Colon (tissue), 2 donors: ENCODE data around the gene RPS24.
"Not testable (repeated sequence)": the region's sequence is repeated elsewhere in the genome, so short reads cannot be mapped to it uniquely, and the experiment has no call there.

ENCODE experiments used
- FAIRE-seq: peaks from 2 replicates; lab custom pipeline; 2012; peaks lifted over from hg19 to GRCh38; lab: Jason Lieb, UNC
- donor health status: control.
- donor health status: control.

Gene RPS24

DNA sequence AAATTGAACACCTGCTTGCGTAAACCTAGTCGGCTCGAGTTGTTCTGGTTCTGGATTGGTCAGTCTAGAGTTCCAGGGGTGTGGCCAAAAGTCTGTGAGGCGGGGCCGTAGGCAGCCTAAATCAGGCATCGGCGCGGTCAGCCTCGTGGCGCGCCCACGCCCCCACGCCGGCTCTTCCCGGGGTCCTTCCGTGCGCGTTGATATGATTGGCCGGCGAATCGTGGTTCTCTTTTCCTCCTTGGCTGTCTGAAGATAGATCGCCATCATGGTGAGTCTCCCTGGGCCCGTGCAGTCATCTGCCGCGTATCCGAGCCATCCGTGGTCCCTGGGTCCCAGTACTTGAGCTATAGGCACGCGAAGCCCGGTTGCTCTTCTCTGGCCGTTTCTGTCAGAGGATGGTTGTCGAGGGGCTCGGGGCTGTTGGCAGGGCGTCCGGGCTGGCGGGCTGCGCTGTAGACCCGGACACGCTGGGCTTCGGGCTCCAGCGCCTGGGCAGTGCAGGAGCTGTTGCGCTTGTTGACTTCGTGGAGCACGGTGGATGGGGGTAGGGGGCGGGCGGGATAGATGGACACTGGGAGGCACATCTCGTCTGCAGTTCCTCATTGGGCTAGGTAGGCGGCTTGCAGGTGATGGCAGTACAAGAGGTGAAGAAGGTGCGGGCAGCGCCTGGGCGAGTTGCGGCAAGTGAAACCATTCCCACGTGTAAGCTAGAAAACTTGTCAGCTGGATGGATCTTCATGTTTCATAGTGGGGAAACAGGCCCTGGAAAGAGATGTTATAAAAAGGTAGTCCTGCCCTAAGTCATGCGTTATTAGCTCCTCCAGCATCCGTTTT is at the start of gene RPS24:
TSS of gene RPS24 (plus strand) at position 227 of the 834 bp plus-strand sequence. CDS start at position 266, 39 bp downstream.
- no peak for FAIRE-seq

DNA sequence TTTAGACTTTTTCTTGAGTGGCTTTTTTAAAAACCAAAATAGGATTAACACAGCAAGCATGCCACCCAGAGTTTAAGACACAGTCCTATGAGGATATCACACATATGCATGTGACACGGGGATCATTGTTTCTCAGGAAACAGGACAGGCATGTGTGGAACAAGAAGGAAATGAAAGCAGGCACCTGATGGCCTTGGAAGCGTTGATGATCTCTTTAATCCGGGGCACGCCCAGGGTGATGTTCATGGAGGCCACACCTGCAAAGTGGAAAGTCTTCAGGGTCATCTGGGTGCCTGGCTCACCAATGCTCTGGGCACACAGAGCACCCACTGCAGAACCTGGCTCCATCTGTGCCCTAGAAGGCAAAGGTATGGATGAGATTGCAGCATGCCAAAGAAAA is 48.7 kb upstream of the RPS24 start:
- no peak for FAIRE-seq

DNA sequence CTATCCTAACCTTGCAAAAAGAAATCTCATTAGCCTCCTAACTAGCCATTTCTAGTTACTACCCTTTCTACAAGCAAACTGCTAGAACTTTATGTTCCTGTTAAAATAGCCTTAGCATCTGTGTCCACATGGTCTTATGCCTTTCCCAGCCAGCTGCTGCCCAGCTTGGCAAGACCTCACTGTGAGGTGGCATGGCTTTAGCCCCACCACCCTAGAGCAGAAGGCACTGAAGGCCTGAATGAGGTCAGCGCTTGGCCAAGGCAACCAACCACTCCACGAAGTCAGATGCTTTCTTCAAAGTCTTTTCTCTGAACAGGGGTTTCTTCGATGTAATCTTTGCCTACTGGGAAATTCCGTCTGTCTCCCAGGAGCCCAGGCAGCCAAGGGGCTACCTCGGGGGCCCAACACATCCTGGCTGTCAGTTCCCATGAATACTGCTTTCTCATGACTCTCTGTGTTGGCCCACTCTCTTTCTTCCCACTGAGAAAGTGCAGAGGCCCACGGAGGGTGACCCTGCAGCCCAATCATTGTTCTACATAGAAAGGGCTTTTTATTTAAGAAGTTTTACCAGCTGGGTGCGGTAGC is 45.9 kb upstream of the RPS24 start:
- FAIRE-seq = no peak

DNA sequence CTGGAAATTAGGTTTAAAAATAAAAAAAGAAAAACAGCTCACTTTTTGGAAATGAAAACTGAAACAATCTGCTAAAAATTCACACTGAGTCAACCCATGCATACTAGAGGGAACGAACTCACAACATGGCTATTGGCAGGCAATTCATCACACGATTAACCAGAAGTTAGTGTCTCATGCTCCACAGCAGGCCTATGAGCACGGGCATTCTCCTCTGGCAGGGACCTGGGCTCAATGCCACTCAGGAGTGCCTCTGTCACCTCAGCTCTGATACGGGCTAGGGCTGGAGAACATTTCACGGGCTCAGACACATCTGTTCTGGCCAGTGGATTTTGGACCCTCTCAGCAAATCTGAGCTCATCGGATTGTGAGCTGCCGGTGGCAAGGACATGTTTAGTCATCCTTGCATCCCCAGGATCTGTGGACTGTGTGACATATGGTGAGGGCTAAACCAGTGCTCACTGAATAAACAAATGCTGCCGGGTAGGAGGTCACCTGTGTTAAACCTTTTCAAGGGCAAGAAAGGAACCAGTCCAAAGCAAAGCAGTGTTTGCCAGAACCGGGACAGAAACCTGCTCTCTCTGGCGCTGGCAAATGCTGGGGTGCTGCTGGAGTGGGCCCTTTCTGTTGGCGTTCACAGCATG is 44.5 kb upstream of the RPS24 start:
- FAIRE-seq = no peak

DNA sequence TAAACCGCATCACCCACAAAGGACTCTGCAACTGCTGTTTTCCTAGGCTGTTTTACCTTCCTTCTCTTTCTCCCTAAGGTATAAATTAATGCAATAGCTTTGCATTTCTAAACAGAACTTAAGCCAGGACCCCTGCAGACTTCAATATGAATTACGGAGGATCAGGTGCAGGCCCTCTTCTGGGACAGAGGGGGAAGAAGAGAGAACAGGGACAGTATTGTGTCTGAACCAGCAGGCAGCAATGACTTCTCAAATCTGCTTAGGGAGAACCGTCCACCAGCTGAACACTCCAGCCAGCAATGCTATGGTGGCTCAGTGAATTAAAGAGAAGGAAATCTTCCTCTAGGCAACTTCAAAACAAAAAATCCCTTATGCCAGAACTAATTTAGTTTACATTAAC is 40.0 kb upstream of the RPS24 start:
- no peak for FAIRE-seq

DNA sequence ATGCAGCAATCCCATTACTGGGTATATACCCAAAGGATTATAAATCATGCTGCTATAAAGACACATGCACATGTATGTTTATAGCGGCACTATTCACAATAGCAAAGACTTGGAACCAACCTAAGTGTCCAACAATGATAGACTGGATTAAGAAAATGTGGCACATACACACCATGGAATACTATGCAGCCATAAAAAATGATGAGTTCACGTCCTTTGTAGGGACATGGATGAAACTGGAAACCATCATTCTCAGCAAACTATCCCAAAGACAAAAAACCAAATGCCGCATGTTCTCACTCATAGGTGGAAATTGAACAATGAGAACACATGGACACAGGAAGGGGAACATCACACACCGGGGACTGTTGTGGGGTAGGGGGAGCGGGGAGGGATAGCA is 34.9 kb upstream of the RPS24 start:
- FAIRE-seq = not testable (repeated sequence)

DNA sequence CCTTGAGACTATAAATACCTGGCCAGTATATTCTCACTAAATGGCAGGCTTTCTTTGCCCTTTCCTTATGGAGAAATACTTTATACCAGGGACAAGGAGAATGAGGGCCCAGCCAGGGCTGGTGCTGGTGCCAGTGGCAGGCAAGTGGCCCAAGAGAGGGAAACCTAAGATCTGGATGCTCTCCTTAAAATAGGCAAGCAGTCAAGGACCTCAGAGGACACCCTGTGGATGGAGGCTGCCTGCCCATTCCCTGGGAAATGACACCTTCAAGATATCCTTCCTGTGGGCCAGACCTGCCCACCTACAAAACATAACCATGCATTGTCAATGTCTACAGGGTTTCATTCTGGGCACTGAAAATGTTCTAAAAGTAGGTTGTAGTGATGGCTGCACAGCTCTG is 33.5 kb upstream of the RPS24 start:
- no peak for FAIRE-seq

DNA sequence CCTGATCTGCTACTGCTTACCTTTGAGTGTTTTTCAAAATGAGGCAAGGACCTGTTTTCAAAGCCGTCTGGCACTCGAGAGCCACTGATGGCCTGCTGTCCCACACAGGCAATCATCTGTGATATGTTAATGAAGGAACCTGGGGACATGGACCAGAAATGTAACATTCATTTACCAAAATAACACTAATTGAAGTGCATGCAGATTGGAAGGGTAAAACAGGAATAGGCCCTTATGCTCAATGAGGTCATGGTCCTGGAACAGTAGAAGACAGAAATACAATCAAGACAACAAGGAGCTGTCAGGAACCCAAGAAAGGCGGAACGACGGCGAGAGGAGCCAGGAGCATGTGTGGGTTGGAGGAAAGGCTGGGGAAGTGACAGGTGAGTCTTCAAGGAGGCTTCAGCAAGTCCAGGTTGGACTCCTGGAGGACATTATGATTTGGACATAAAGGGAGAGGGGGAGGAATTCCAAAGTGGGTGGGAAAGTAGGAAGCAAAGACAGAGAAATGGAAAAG is 32.6 kb upstream of the RPS24 start:
- no peak for FAIRE-seq

DNA sequence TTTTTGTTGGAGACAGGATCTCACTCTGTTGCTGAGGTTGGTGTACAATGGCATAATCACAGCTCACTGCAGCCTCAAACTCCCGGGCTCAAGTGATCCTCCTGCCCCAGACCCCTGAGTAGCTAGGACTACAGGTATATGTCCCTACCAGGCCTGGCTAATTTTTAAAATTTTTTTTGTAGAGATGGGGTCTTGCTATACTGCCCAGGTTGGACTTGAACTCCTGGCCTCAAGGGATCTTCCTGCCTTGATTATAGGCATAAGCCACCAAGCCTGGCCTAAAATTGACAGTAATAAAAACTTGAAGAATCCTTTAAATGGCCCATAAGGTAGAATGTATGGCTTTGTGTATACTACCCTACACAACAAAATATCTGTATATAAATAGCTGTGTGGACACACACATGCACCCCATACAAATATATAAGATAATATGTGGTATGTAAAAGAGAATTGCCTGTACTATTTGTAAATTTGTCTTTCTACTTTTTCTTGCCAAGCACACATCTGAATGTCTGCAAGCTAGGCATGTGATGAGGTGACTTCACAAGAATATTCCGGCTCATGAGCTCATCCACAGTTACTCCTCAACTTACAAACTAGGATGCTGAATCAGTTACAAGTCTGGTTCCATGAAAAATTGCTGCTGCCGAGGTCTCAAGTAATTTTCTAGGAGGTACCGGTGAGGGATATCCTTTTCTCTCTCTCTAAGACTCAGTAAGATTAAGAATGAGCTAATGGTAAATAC is 30.9 kb upstream of the RPS24 start:
- no peak for FAIRE-seq

DNA sequence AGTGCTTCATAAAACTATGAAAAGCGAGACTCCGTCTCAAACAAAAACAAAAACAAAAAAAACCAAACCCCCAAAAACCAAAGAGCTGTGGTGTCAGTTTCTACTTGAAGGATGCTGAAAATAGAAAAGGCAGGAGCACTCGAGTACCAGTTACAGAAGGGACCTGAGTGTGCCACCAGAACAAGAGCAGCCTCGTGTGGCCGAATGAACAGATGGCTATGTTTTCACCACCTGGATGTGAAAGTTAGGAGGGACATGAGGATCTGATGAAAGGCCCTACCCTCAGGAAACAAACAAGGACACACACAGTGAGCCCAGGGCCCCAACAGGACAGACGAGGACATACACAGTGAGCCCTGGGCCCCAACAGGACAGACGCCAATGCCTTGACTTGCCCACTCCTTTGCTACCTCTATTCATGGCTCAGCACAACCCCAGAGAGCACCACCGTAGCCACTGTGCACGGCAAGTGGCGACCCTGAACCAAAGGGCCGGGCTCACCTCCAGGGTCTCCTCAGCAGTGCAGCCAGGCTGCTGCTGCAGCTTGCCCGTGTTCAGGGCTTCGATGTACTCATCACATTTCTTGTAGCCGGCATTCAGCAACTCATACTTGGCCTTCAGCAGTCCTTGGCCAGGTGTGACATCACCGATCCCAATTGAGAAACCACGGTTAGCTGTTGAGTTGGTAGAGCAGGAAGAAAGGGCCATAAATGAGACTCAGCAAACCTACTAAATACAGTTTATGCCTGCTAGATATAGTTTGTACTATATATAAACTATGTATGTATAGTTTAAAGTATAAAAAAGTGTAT is 29.2 kb upstream of the RPS24 start:
- no peak for FAIRE-seq

DNA sequence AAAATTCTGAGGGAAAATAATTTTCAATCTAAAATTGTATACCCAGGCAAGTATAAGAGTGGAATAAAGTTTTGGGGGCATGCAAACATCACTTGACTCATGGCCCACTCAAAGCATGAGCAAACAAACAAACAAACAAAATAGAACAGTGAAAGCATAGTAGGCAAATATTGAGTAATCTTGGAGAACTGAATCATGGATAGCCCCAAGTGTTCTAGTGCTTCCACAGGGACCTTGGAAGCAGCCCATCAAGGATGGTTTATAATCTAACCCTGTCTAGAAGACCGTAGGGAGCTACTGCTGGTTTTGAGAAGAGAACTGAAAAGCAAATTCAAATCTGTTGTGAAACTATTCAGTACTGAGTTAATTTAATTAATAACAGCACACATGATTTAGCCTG is 26.5 kb upstream of the RPS24 start:
- no peak for FAIRE-seq

DNA sequence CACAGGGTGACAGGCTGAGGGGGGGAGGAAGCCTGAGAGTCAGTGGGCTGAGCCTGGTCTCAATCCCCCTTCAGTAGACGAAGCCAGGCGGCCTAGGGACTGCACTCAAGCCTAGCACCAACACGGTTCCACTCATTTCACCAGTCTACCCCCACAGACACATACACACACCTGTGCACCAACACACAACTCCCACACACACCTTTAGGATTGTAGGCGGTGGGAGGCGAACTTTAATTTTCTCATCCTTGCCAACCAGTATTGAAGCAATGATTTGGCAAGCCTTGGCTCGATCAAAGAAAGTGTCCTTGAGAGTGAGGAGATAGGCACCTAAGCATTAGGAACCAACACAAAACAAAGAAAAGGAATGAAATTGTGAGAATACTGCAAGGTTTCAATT is 24.0 kb upstream of the RPS24 start:
- FAIRE-seq = no peak

DNA sequence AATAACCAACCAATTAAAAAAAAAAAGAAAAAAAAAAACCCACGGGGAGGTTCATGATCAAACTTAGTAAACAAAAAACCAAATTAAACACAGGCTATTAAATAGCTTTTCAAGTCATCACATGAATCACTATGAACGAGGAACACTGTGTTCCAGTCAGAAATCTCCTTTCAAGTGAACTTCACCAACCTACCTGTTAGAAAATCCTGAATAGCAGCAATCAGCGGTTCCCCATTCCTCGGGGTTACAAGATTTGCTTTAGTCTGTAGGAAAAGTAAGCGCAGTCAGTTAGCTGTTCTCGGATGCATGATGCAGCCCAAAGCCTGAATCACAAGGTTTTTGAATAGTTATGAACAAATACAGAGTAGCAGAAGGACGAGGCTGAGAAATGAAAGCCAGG is 23.4 kb upstream of the RPS24 start:
- no peak for FAIRE-seq

DNA sequence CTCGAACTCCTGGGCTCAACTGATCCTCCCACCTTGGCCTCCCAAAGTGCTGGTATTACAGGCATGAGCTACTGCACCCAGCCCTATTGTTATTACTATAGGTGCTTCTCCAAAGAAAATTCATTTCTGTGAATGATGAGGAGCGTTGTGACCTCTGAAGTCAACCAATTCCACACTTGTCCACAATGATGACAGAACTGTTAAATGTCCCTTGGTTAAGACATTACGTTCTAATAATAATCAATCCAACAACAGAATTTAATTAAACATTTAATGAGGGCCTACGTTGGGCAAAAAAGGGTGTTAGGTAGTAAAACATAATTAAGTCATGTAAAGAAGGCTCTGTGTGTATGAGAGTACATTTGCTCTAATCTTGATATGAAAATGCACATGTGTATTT is 22.6 kb upstream of the RPS24 start:
- no peak for FAIRE-seq

DNA sequence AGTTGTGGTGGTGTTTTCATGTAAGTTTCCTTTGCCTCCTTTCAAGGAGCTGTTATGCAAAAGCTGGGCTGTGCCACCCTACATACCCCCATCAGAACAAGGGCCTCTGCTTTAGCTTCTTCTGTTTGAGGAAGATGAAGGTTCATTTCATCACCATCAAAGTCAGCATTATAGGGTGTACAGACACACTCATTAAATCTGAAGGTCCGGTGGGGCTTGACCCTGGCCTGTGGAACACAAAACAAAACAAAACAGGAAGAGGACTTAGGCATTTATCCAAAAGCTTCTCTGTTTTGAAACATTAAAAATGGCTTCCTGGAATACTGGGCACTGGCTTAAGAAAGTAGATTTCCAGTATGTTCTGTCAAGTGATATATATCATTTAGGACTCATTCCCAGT is 20.1 kb upstream of the RPS24 start:
- FAIRE-seq = no peak

DNA sequence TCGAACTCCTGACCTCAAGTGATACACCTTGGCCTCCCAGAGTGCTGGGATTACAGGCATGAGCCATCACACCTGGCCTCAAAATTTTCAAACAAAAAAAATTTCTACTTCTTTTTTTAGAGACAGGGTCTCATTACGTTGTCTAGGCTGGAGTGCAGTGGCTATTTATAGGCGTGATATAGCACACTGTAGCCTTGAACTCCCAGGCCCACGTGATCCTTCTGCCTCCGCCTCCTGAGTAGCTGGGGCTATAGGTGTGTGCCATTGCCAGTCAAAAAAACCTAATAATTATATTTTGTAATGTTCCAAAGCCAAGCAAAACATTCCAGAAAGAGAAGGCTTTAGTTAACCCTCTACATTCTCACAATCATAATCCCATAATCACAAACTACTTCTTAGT is 18.1 kb upstream of the RPS24 start:
- FAIRE-seq = no peak

DNA sequence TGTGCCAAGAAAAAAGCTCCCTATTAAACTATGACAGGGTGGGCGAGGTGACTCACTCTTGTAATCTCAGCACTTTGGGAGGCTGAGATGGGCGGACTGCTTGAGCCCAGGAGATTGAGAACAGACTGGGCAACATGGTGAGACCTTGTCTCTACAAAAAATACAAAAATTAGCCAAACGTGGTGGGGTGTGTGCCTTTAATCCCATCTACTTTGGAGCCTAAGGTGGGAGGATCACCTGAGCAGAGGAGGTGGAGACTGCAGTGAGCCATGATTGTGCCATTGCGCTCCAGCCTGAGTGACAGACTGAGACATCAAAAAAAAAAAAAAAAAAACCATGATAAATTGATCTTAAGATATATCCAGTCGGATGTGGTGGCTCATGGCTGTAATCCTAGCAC is 15.8 kb upstream of the RPS24 start:
- no peak for FAIRE-seq

DNA sequence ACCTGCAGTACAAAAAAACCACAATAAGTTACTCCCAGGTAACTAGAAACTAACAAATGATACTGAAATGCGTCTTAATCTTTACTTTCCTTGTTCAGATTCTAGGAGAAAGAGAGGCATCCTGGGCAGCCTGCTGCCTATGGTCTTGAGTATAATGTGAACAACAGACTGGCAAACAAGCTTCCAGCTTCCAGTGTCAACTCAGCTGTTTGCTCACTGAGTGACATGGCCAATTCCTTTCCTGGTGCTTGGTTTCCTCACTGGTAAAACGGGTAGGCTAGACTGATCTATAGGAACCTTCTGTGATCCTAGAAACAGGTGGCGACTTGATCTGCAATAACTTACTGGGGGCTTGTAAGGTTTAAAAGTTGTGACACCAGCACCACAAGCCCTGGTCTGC is 14.4 kb upstream of the RPS24 start:
- no peak for FAIRE-seq

DNA sequence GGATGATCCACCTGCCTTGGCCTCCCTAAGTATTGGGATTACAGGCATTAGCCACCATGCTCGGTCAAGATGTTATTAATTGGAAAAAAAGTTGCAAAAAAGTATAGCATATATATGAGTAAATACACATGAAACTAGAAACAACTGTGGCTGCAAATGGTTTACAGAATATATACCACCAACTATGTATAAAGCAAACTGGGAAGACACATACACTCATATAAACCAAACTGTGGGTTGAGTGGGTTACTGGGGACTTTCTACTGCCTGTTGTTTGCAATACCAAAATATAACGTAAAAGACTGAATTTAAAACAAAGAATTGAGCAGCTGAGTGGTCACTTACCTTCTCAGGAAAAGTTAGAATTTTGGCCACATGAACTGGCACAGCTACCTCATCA is 12.5 kb upstream of the RPS24 start:
- no peak for FAIRE-seq

DNA sequence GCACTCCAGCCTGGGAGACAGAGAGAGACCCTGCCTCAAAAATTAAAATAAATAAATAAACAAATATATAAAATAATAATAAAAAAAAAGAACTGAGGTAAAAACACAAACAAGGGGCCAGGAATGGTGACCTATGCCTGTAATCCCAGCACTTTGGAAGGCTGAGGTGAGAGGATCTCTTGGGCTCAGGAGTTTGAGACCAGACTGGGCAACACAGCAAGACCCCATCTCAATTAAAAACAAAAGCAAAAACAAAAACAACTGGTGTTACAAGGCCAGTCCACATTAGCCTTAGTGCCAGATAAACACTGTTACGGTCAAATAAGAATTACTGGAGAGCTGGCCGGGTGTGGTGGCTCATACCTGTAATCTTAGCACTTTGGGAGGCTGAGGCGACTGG is 9.9 kb upstream of the RPS24 start:
- no peak for FAIRE-seq

DNA sequence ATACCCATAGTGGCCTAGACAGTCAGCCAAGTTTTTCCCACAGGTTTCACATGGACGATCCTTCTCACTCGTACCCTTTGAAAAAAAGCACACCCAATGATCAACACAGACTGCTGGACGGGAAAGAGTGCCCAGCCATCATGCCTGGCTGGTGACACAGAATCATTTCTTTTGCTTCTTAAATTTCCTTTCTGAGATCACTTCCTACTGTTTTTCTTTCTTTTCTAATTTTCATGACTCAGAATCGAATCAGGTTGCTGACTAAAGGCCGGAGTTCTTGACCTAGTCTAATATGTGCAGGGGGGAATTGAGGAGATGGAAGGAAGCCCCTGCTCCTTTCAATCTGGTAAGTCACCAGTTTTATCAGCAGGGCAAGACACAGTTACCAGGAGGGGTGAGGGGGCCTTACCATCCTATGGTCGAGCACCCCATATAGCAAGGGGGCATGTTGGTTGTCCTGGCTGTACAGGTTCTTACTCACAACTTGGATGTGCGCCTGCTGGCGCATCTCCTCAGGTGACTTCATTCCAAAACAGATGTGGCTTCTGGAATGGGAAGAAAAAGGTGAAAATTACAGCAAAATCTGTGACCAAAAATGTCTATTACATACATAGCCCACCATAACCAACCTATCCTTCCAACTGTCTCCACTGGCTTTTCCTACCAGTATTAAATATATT is 7.8 kb upstream of the RPS24 start:
- FAIRE-seq = no peak
